CD4-positive, alpha-beta T cell (primary cell): ENCODE data around the gene ALKBH6. TPM values are rescaled to one million over a fixed set of nuclear protein-coding genes. Genes with fewer than 3 reads are reported as not detected.
A peak's percentile ranks its signal among the peaks of the same experiment; 100 is the strongest.

Experiments used
- ATAC-seq: fragments of 200-7000 bp; cut with Tn5 transposase; one replicate; pipeline ENCODE4 v1.10.0; 2022; ENCODE audit warnings: mild to moderate bottlenecking; ENCODE audit not compliant: poor library complexity
- CTCF ChIA-PET: fragments of 350-600 bp; sonication (Branson Sonifier 250); formaldehyde crosslinking; loops from one replicate; lab custom pipeline; 2021; ENCODE audit warnings: antibody characterized with exemption, inconsistent platforms; lab: Charles Lee
- POLR2A ChIA-PET: fragments of 350-600 bp; sonication (Branson Sonifier 250); formaldehyde crosslinking; loops from one replicate; lab custom pipeline; 2021; ENCODE audit warnings: antibody characterized with exemption, inconsistent platforms; lab: Charles Lee
- DNase-seq, 14 experiments: peaks; one replicate each; pipeline ENCODE4 v3.0.0-alpha.2; 2013 to 2020; ENCODE audit warnings: mixed read lengths in 2 of 14
- H3K27ac ChIP-seq, 2 donors: one replicate each; pipeline versions ENCODE4 v1.5.1 to v1.7.0; 2013; ENCODE audit warnings: low read length in 2 of 2, low read depth in 1 of 2, mild to moderate bottlenecking in 1 of 2
- H3K27me3 ChIP-seq, 2 experiments: 1 replicate in 1 of 2; 2 replicates in 1 of 2; pipeline versions ENCODE4 v1.6.1 to v1.7.0; 2013; ENCODE audit warnings: low read length in 2 of 2, control low read depth in 1 of 2, mild to moderate bottlenecking in 1 of 2, moderate library complexity in 1 of 2; ENCODE audit not compliant: insufficient read depth in 2 of 2, control insufficient read depth in 1 of 2
- H3K36me3 ChIP-seq: one replicate; pipeline ENCODE4 v1.6.1; 2013; ENCODE audit warnings: low read length, control low read depth; ENCODE audit not compliant: insufficient read depth
- H3K4me1 ChIP-seq: one replicate; pipeline ENCODE4 v1.6.1; 2013; ENCODE audit warnings: low read length, control low read depth; ENCODE audit not compliant: insufficient read depth
- H3K4me3 ChIP-seq: one replicate; pipeline ENCODE4 v1.5.1; 2013; ENCODE audit warnings: mild to moderate bottlenecking, low read length, moderate library complexity
- H3K9me3 ChIP-seq, 2 experiments: 1 replicate in 1 of 2; 2 replicates in 1 of 2; pipeline versions ENCODE4 v1.6.1 to v1.7.0; 2013; ENCODE audit warnings: low read length in 2 of 2, mild to moderate bottlenecking in 2 of 2, control low read depth in 1 of 2, moderate library complexity in 1 of 2; ENCODE audit not compliant: control insufficient read depth in 1 of 2, insufficient read depth in 1 of 2
- H3K27ac Mint-ChIP-seq: one replicate; pipeline ENCODE4 v1.8.0; 2020; ENCODE audit warnings: mixed read lengths
- H3K27me3 Mint-ChIP-seq: one replicate; pipeline ENCODE4 v1.8.0; 2021; ENCODE audit warnings: mixed read lengths
- H3K36me3 Mint-ChIP-seq: one replicate; pipeline ENCODE4 v1.8.0; 2021; ENCODE audit warnings: low read depth, mixed read lengths
- H3K4me1 Mint-ChIP-seq: one replicate; pipeline ENCODE4 v1.8.0; 2021; ENCODE audit warnings: low read depth, mixed read lengths
- H3K4me3 Mint-ChIP-seq: one replicate; pipeline ENCODE4 v1.8.0; 2020; ENCODE audit warnings: mild to moderate bottlenecking, mixed read lengths
- H3K9me3 Mint-ChIP-seq: one replicate; pipeline ENCODE4 v1.8.0; 2020; ENCODE audit warnings: mixed read lengths
- CTCF ChIP-seq: fragments of 200-600 bp; IDR thresholded peaks from one replicate; pipeline ENCODE4 v1.8.0; 2022; ENCODE audit warnings: antibody characterized with exemption, mild to moderate bottlenecking
- intact Hi-C, 2 experiments: fragments of 100-400 bp; cut with DNase I in 1 of 2; cut with micrococcal nuclease in 1 of 2; formaldehyde crosslinking; loops; one replicate each; pipeline versions ENCODE4 v1.15.1 to v1.9.0; 2023 to 2025; cut with DNase I, micrococcal nuclease
- total RNA-seq, 174 experiments: library from RNA in 2 of 174; stranded (reverse) in 2 of 174; gene quantifications; one replicate each; pipeline ENCODE4 v1.2.3 and lab custom pipeline; 2021 to 2026

ALKBH6 gene
- total RNA-seq, 2 experiments from 2014 or later: 38.1 to 41.8 TPM

GRCh38 chr19:35992907-35993765 lies 20.9 kb downstream of the ALKBH6 start:
- Histone ChIP-seq H3K9me3 (peaks cover 0 to 11% of the 10 kb centered on the region in 2 experiments), H3K27me3 (peaks cover 0 to 5% of the 10 kb centered on the region in 2 experiments), H3K4me1 (peaks cover 36% of the 10 kb centered on the region), H3K27ac (no peak overlapping the region), H3K36me3 (peaks cover 9% of the 10 kb centered on the region), H3K4me3 (no peak overlapping the region)
- ATAC-seq (no peak), DNase-seq (no peak)
- H3K4me1 Mint-ChIP-seq: peaks cover 28% of the 10 kb centered on the region
- H3K27ac Mint-ChIP-seq: no peak overlapping the region
- H3K4me3 Mint-ChIP-seq: peak overlapping the region; percentile 69
- CTCF ChIA-PET: no interaction called here
- no peak for TF ChIP-seq CTCF
- H3K9me3 Mint-ChIP-seq: no peaks in the 10 kb centered on the region
- intact Hi-C loops: no loop called here
- peaks cover 16% of the 10 kb centered on the region for H3K36me3 Mint-ChIP-seq
- peaks cover 4% of the 10 kb centered on the region for H3K27me3 Mint-ChIP-seq
- POLR2A ChIA-PET: interaction anchor here (1.5 to 3.2 kb wide), 3 partner anchors 21 to 40 kb away, joined by 4 to 17 read pairs (median 13); partner anchors contain the start of gene ALKBH6

- H3K4me1 ChIP-seq: peaks cover 35% of the 10 kb centered on the region
- H3K9me3 Mint-ChIP-seq: no peaks in the 10 kb centered on the region
- no peak overlapping the region for H3K4me3 ChIP-seq
- no peak overlapping the region for H3K27ac Mint-ChIP-seq
- H3K4me3 Mint-ChIP-seq: peak overlapping the region; percentile 58
- H3K36me3 Mint-ChIP-seq: peaks cover 9% of the 10 kb centered on the region
- H3K9me3 ChIP-seq: peaks cover 0 to 11% of the 10 kb centered on the region in 2 experiments
- intact Hi-C loops: no loop called here
- no peak for TF ChIP-seq CTCF
- no peak overlapping the region for H3K27ac ChIP-seq
- POLR2A ChIA-PET: interaction anchor here (1.0 kb wide), 1 partner anchor 22 kb away, joined by 3 read pairs; the partner anchor contains the start of gene ALKBH6
- ATAC-seq: no peak
- CTCF ChIA-PET: interaction anchor here (1.3 kb wide), 1 partner anchor 23 kb away, joined by 3 read pairs; the partner anchor contains the start of gene ALKBH6
- H3K27me3 Mint-ChIP-seq: peaks cover 11% of the 10 kb centered on the region
- H3K27me3 ChIP-seq: peaks cover 2 to 11% of the 10 kb centered on the region in 2 experiments
- peaks cover 21% of the 10 kb centered on the region for H3K4me1 Mint-ChIP-seq
- H3K36me3 ChIP-seq: peaks cover 2% of the 10 kb centered on the region
- no peak for DNase-seq
Measured at GRCh38 chr19:35991731-35992450, 22.1 kb downstream of the ALKBH6 start.
